SK-N-MC (cell line): ENCODE data around the gene DDX25.
"Not testable (repeated sequence)": the region's sequence is repeated elsewhere in the genome, so short reads cannot be mapped to it uniquely, and the experiment has no call there.

ENCODE experiments used
- DNase-seq: peaks from one replicate; pipeline ENCODE4 v3.0.0-alpha.2; 2011; ENCODE audit warnings: low read depth, low spot score
- H3K27ac ChIP-seq: fragments of 200-600 bp; sonication (generic); 2 replicates; pipeline ENCODE4 v1.5.1; 2016; ENCODE audit warnings: mixed run types
- H3K36me3 ChIP-seq: fragments of 200-600 bp; sonication (generic); 2 replicates; pipeline ENCODE4 v1.6.1; 2017; ENCODE audit warnings: antibody characterized with exemption, low read length, mixed read lengths; ENCODE audit not compliant: insufficient read depth
- H3K4me3 ChIP-seq: fragments of 200-600 bp; sonication (generic); 2 replicates; pipeline ENCODE4 v1.5.1; 2016
- H3K9ac ChIP-seq: fragments of 200-600 bp; sonication (generic); 2 replicates; pipeline ENCODE4 v1.8.0; 2017; ENCODE audit warnings: mixed run types, mixed read lengths; ENCODE audit not compliant: insufficient read length
- H3K9me3 ChIP-seq: fragments of 200-600 bp; sonication (generic); 2 replicates; pipeline ENCODE4 v1.6.1; 2017; ENCODE audit warnings: low read depth, mild to moderate bottlenecking, antibody characterized with exemption, low read length, moderate library complexity, mixed read lengths
- EZH2 ChIP-seq: fragments of 200-600 bp; sonication (generic); IDR thresholded peaks from one replicate; pipeline ENCODE4 v1.6.1; 2017; ENCODE audit warnings: antibody characterized with exemption
- FOXP2 ChIP-seq: optimal IDR thresholded peaks from 2 replicates; pipeline ENCODE3; 2011; ENCODE audit warnings: mild to moderate bottlenecking, moderate library complexity; ENCODE audit not compliant: insufficient read depth; ENCODE audit errors: extremely low read length, control extremely low read depth
- POLR2AphosphoS5 ChIP-seq: IDR thresholded peaks from 2 replicates; pipeline ENCODE4 v1.6.1; 2012; ENCODE audit warnings: mild to moderate bottlenecking, low read depth, low read length, borderline replicate concordance

Gene DDX25

DNA sequence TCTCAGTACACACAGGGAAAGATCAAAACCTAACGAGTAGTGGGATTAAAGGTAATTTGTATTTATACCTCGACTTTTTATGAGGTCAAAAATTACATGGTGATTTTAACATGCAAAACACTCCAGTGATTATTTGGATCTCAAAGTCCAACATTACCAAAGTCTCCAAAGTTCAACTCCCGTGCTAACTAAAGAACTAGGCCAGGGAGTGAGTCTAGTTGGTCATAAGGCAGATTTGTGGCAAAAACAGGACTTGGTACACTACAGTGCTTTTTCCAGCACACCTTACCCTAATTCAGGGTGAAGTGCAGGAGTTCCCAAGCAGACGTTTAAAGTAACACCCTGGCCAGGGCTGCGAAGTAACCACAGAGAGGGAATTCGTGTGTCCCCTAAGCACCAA, 2.4 kb upstream of the DDX25 start:
- Histone ChIP-seq H3K9me3 (no peaks in the 10 kb centered on the region), H3K9ac (no peak overlapping the region), H3K36me3 (peaks cover 10% of the 10 kb centered on the region), H3K4me3 (peak overlapping the region; percentile 100), H3K27ac (no peak overlapping the region)
- TF ChIP-seq POLR2AphosphoS5 (no peak), FOXP2 (no peak), EZH2 (no peak)
- no peak for DNase-seq

DNA sequence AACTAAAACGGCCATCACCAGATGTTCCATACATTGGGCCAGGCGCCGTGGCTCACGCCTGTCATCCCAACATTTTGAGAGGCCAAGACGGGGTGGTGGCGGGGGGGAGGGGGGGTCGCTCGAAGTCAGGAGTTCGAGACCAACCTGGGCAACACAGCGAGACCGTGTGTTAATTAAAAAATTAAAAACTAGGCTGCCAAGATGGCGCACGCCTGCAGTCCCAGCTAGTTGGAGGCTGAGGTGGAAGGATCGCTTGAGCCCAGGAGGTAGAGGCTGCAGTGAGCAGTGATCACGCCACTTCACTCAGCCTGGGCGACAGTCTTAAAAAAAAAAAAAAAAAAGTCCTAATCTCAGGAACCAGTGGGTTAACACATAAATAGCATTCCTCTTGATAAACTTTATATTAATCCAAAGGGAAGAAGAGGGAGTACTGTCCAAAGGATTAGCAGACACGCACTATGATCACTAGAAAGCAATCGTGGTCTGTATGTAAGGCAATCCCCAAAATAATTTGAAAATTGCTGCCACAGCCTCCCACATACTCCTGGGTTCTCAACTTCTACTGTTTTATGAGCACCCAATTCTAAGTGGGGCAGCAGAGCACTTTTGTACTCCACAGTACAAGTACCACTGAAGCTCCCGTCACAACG, 1.9 kb upstream of the DDX25 start:
- TF ChIP-seq POLR2AphosphoS5 (no peak), EZH2 (no peak), FOXP2 (no peak)
- no peak for DNase-seq
- peaks cover 10% of the 10 kb centered on the region for H3K36me3 ChIP-seq

GRCh38 chr11:125902927-125903710, 1.2 kb upstream of the DDX25 start, which contains the start of gene PUS3:
TSS of gene PUS3 (minus strand) at chr11:125903206. CDS start at chr11:125896284, 6,922 bp downstream.
- Histone ChIP-seq H3K4me3 (peak within 1 kb of the TSS; percentile 100), H3K9ac (peak within 1 kb of the TSS; percentile 96), H3K9me3 (no peaks in the 10 kb centered on the region), H3K36me3 (peaks cover 10% of the 10 kb centered on the region), H3K27ac (peak within 1 kb of the TSS; percentile 60)
- no peak for DNase-seq
- peak; percentile 94 for TF ChIP-seq POLR2AphosphoS5
- no peak for TF ChIP-seq FOXP2
- no peak for TF ChIP-seq EZH2

More for the DNA sequence above, 1.9 kb upstream of the DDX25 start:
- Histone ChIP-seq H3K9me3 (no peaks in the 10 kb centered on the region), H3K9ac (peak overlapping the region; percentile 96), H3K4me3 (peak overlapping the region; percentile 100), H3K27ac (peak overlapping the region; percentile 60)

- H3K4me3 ChIP-seq, result no peak overlapping the region
- no peak for DNase-seq
- TF ChIP-seq POLR2AphosphoS5, result no peak
- no peak for TF ChIP-seq FOXP2
- H3K27ac ChIP-seq, result no peak overlapping the region
- H3K36me3 ChIP-seq, result peaks cover 10% of the 10 kb centered on the region
- no peak overlapping the region for H3K9ac ChIP-seq
- no peaks in the 10 kb centered on the region for H3K9me3 ChIP-seq
These were observed 370 bp downstream of the DDX25 start for GRCh38 chr11:125904678-125905077.

DNA sequence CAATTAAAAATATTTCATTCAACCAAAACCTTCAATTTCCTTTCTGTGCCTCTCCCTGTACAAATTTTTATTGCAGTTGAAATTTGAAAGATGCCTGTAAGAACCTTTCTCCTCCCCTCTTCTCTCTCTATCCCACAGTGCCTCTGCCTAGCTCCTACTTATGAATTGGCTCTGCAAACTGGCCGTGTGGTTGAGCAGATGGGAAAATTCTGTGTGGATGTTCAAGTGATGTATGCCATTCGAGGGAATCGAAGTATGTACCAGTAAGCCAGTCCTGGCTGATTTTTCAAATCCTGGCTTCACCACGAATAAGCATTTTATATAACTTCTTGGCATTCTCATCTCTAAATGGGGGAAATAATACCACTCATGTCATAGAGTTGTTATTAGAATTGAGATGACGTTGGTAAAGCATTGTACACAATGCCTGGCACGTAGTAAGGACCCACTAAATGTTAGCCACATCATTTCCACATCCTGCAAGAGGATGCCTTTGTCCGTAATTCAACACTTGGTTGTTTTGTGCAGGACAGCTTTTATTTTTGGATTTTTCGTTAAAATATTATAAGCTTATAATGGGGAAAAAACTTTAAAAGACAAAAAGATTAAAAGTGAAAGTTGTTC, 6.0 kb downstream of the DDX25 start:
- TF ChIP-seq POLR2AphosphoS5 (no peak), EZH2 (no peak), FOXP2 (no peak)
- DNase-seq, result no peak
- Histone ChIP-seq H3K27ac (no peak overlapping the region), H3K9ac (no peak overlapping the region), H3K36me3 (no peaks in the 10 kb centered on the region), H3K4me3 (no peak overlapping the region), H3K9me3 (no peaks in the 10 kb centered on the region)

GRCh38 chr11:125914601-125915000, 10.3 kb downstream of the DDX25 start:
- not testable (repeated sequence) for H3K36me3 ChIP-seq, H3K9ac ChIP-seq, H3K4me3 ChIP-seq, H3K9me3 ChIP-seq, DNase-seq, H3K27ac ChIP-seq

- H3K4me3 ChIP-seq, result no peak overlapping the region
- no peaks in the 10 kb centered on the region for H3K9me3 ChIP-seq
- no peaks in the 10 kb centered on the region for H3K36me3 ChIP-seq
- no peak overlapping the region for H3K27ac ChIP-seq
- no peak for TF ChIP-seq FOXP2
- no peak for TF ChIP-seq POLR2AphosphoS5
- no peak for TF ChIP-seq EZH2
- H3K9ac ChIP-seq, result no peak overlapping the region
- no peak for DNase-seq
These were observed 12.5 kb downstream of the DDX25 start for GRCh38 chr11:125916683-125917347.
